Stimulated activated CD4-positive, alpha-beta T cell treated with anti-CD3 and anti-CD28 coated beads, Interleukin-12 subunit alpha, Interleukin-12 subunit beta, amount 100 ng/mL, for 4 hours (primary cell): ENCODE data around the gene CLSTN3.
"Not testable (repeated sequence)": the region's sequence is repeated elsewhere in the genome, so short reads cannot be mapped to it uniquely, and the experiment has no call there.

Experiments
- DNase-seq: peaks from one replicate; pipeline ENCODE4 v3.0.0-alpha.2; 2020

Gene CLSTN3

DNA sequence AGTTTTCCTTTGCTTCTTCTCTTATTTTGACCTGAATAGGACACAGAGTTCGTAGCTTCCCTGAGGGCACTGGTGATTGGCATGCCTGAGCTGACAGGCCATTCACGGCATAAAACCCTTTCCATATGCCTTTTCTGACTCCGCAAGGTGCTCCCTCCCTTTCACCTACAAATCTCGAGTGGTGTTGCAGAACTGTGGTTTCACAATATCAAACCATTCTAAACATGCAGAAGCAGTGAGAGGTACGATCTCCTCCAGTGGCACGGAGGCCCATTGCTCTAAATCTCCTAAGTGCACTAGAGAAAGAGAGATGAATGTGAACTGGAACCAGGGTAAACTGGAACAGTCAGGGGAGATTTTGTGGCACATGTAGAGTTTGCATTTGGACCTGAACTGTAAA is 23.9 kb downstream of the CLSTN3 start:
- no peak for DNase-seq

DNA sequence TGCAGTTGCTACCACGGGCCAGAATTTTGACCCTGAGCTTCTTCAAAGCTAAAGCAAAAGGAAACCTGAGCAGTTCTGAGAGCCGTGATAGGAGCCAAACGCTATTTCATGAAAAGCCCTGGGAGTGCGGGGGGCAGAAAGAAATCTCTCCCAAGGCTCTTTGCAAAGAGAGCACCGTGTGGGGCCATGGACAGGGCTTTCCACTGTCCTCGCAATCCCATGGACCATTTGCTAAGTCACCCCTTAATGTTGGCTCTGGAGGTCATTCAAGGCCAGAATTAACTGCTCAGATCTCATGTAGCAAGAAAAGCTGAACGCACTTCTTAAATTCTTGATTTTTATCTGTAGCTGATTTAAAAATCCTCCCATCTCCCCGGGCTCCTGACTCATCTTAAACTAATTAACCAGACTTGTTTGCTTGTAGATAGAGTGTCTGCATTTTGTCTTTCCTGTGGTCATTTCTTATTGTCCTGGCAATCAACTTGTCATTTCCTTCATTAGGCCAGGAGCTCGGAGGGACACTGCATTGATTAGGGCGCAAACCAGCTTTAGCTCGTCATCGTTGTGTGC is 24.8 kb downstream of the CLSTN3 start:
- no peak for DNase-seq

GRCh38 chr12:7155471-7156034 is 25.4 kb downstream of the CLSTN3 start:
- DNase-seq = no peak

GRCh38 chr12:7156259-7157197 is 26.4 kb downstream of the CLSTN3 start:
- no peak for DNase-seq

DNA sequence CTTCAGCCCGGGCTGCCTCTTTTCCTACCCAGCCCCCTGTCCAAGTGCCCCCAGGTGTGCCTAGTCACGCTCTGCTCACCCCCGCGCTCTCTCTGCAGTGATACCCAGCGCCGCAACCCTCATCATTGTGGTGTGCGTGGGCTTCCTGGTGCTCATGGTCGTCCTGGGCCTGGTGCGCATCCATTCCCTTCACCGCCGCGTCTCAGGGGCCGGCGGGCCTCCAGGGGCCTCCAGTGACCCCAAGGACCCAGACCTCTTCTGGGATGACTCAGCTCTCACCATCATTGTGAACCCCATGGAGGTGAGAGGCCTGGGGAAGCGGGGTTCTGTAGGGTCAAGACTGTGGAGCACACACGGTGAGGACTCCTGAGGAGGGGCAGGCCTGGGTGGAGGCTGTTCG is 27.2 kb downstream of the CLSTN3 start:
- no peak for DNase-seq

- DNase-seq = no peak
These were observed 28.8 kb downstream of the CLSTN3 start for GRCh38 chr12:7158781-7159609.

DNA sequence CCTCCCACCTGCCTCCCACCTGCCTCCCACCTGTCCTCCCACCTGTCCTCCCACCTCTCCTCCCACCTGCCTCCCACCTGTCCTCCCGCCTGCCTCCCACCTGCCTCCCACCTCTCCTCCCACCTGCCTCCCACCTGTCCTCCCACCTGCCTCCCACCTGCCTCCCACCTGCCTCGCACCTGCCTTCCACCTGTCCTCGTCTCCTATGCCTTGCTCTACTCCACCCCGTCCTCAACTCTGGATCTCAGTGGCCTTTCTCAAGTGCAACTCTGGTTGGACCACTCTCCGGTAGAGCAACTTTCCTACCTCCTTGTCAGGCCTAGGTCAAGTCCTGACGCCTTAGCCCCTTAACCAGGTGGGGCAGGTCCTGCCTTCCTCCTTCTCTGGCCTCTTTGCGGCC is 30.0 kb downstream of the CLSTN3 start:
- no peak for DNase-seq

- DNase-seq = no peak
These were observed 31.2 kb downstream of the CLSTN3 start for GRCh38 chr12:7161327-7161726.

- no peak for DNase-seq
These were observed 31.6 kb downstream of the CLSTN3 start for GRCh38 chr12:7161811-7162210.

DNA sequence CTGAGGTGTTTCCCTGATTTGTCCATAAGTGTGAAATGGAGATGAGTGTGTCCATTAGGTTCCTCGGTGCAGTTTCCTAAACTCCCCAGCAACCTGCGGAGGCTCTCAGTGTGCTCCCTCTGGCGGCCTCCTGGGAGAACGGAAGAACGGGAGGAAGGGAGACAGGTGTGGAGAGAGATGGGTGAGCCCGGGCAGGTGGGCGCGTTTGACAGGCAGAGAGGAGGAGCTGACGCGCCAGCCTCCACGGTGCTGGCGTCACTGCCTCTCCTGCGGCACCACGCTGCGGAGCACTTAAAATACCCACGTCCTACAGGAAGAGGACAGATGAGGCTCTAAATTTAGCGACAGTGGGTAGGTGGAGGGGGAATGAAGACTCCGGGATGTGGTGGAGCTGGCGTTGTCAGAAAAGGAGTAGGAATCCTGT is 32.5 kb downstream of the CLSTN3 start:
- peak; percentile 15 for DNase-seq

DNA sequence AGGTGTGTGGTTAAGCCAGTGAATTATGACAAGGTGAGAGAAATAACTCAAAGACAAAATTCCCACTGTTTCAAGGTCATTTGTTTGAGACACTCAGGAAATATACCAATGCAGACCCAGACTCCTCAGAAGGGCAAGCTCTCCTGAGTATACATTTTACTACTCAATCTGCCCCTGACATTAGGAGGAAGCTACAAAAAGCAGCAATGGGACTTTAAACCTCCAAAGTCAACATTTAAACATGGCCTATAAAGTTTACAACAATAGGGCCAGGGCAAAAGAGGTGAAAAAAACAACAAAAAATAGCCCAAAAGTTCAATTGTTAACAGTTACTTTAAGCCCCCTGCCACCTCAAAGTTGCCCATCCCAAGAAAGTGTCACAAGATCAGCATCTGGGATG is 39.8 kb downstream of the CLSTN3 start:
- no peak for DNase-seq

- no peak for DNase-seq
These were observed 41.7 kb downstream of the CLSTN3 start for GRCh38 chr12:7171854-7172253.

GRCh38 chr12:7175493-7175892 is 45.3 kb downstream of the CLSTN3 start:
- no peak for DNase-seq

DNA sequence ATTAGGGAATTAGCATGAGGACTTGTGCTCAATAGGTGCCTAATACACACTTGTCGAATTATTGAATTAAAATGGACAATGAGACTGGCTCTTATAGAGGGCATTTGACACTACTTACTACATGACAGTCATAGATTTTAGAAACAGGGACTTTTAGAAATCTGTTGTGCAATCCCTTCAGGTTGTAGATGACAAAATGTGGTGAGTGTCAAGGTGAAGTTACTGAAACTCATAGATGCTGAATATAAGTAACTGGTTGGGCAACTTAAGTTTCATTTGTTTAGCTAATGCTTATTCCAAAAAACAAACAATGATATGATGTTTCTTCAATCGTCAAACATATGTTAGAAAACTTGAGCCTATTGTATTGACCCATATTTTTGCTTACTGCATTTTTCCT is 46.4 kb downstream of the CLSTN3 start:
- no peak for DNase-seq

- no peak for DNase-seq
These were observed 48.3 kb downstream of the CLSTN3 start for GRCh38 chr12:7178481-7178880.

DNA sequence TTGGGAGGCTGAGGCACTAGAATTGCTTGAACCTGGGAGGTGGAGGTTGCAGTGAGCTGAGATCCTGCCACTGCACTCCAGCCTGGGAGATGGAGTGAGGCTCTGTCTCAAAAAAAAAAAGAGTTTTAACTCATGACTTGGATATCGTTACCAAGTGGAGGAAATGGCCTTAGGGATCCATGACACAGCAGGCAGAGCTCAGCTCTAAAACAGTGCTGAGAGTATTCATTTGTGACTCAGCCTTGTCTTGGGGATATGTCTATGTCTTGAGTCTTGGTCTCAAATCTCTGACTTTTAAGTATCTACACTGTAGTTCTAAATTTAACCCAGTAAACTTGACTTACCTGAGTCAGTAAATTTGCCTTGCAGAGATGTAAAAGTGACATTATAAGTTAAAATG is 50.5 kb downstream of the CLSTN3 start:
- DNase-seq = no peak

DNA sequence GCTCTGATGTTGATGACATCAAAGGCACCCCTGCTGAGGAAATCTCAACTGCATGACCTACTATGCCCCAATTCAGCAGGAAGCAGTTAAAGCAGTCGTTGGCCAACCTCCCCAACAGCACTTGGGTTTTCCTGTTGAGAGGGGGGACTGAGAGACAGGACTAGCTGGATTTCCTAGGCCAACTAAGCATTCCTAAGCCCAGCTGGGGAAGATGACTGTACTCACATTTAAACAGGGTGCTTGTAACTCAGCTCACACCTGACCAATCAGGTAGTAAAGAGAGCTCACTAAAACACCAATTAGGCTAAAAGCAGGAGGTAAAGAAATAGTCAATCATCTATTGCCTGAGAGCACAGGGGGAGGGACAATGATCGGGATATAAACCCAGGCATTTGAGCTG is 55.9 kb downstream of the CLSTN3 start:
- DNase-seq = not testable (repeated sequence)

DNA sequence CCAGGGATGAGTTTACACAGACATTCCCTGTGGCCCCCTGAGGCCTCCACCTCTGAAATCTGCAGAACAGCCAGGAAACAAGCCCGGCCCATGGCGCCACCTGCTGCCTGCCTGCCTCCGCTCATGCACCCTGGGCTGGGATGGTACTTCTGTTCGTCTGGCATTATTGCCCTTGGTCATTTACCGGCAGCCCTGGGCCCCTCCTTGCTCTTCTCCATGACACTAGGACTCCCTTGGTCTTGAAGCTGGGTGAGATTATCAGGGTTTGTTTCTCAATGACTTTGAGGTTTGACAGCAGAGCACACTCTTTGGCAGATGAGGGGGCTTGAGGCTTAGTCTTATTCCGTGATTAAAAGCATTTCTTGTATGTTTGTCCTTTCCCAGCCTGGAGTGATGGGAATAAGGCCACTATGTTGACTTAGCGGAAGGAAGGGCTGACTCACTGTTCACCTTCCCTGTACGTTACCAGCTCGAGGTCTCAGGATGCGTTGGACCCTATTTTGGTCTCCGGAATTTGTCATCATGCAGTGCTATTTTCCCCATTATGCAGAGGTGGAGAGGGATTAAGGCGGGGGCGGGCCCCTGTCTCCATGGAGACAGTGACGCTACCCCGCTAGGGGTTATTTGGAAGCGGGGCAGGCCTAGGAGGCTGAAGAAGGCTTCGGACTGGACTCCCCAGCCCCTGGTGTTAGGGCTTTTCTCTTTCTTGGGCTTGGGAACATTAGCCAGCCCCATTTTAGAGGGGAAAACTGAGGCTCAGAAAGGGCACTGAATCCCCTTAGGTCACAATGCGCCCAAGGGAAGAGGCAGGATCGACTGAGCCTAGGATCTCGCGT is 58.6 kb downstream of the CLSTN3 start:
- peak; percentile 60 for DNase-seq

GRCh38 chr12:7189398-7190267 is 59.5 kb downstream of the CLSTN3 start, which contains the start of gene PEX5:
PEX5 (plus strand) TSS chr12:7189686; CDS start chr12:7190378, 692 bp downstream.
- peak; percentile 80 for DNase-seq

DNA sequence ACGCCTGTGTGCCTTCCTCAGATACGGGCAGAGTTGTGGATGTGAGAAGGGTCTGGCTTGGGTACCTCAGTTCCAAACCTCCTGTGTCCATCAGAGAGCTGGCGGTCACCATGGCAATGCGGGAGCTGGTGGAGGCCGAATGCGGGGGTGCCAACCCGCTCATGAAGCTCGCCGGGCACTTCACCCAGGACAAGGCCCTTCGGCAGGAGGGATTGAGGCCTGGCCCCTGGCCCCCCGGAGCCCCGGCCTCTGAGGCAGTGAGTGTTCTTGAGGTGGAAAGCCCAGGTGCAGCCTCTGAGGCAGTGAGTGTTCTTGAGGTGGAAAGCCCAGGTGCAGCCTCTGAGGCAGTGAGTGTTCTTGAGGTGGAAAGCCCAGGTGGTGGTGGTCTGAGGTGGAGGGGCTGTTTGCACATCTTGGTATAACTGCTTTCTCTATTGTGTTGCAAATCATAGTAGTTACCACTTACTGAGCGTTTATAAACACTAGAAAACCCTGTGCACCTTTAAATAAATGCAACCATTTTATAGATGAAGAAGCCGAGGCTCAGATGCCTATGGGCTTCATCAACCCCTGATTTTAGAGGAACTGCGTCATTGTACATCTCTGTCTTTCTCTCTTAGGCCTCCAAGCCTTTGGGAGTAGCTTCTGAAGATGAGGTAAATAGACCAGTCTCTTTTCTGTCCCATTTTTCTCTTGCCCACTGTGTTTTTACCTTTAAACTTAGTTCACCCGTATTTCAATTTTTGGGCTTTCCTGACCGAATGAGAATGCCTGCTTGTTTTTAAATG is 60.3 kb downstream of the CLSTN3 start:
- DNase-seq = no peak
